MCF 10A (cell line): ENCODE results near the gene TRIM34. TPM values are rescaled to one million over a fixed set of nuclear protein-coding genes. Genes with fewer than 3 reads are reported as not detected.
"Not testable (repeated sequence)": the region's sequence is repeated elsewhere in the genome, so short reads cannot be mapped to it uniquely, and the experiment has no call there.

Source experiments
- BruUV-seq: library from RNA; stranded (reverse); fragments of 400-500 nt; replicated peaks from 2 replicates; lab custom pipeline; 2021; lab: Mats Ljungman, UMichigan
- CTCF ChIA-PET: fragments of 300-600 bp; sonication (Branson Sonifier 250); formaldehyde crosslinking; extraction: SDS; loops from one replicate; lab custom pipeline; 2021; ENCODE audit warnings: antibody characterized with exemption, inconsistent platforms; lab: Yijun Ruan, JAX
- POLR2A ChIA-PET: fragments of 300-600, 350-650 bp; sonication (Branson Sonifier 250); formaldehyde crosslinking; extraction: SDS; loops from one replicate; lab custom pipeline; 2020; ENCODE audit warnings: antibody characterized with exemption, inconsistent platforms; lab: Yijun Ruan, JAX
- DNase-seq: peaks from one replicate; pipeline ENCODE4 v3.0.0-alpha.2; 2018; ENCODE audit not compliant: unreplicated experiment
- H3K27ac Mint-ChIP-seq: one replicate; pipeline ENCODE4 v1.8.0; 2022; ENCODE audit warnings: mild to moderate bottlenecking, low read depth, mixed read lengths; ENCODE audit not compliant: unreplicated experiment
- H3K27me3 Mint-ChIP-seq: one replicate; pipeline ENCODE4 v1.8.0; 2022; ENCODE audit warnings: mixed read lengths; ENCODE audit not compliant: insufficient read depth, unreplicated experiment
- H3K36me3 Mint-ChIP-seq: one replicate; pipeline ENCODE4 v1.8.0; 2022; ENCODE audit warnings: mild to moderate bottlenecking, moderate library complexity, mixed read lengths; ENCODE audit not compliant: insufficient read depth, unreplicated experiment
- H3K4me1 Mint-ChIP-seq: one replicate; pipeline ENCODE4 v1.8.0; 2022; ENCODE audit warnings: mixed read lengths; ENCODE audit not compliant: insufficient read depth, unreplicated experiment
- H3K4me3 Mint-ChIP-seq: one replicate; pipeline ENCODE4 v1.8.0; 2022; ENCODE audit warnings: mild to moderate bottlenecking, moderate library complexity, mixed read lengths; ENCODE audit not compliant: unreplicated experiment
- H3K9me3 Mint-ChIP-seq: one replicate; pipeline ENCODE4 v1.8.0; 2022; ENCODE audit warnings: mixed read lengths; ENCODE audit not compliant: unreplicated experiment
- CTCF ChIP-seq: fragments of 200-600 bp; IDR thresholded peaks from one replicate; pipeline ENCODE4 v1.8.0; 2022; ENCODE audit warnings: antibody characterized with exemption, mild to moderate bottlenecking; ENCODE audit not compliant: unreplicated experiment
- intact Hi-C: fragments of 100-400 bp; cut with micrococcal nuclease; formaldehyde crosslinking; loops from 2 replicates; pipeline ENCODE4 v1.14.1; 2022
- total RNA-seq: library from RNA; stranded (reverse); gene quantifications from 2 replicates; pipeline ENCODE4 v1.2.3, GENCODE V29; 2022

TRIM34 gene
- total RNA-seq, 1 experiment from 2014 or later, result 0.96 TPM

GRCh38 chr11:5580577-5580976 is 44.2 kb upstream of the TRIM34 start, which contains the start of gene OR52B6:
Gene OR52B6, plus strand, starts transcription at chr11:5580877. Its CDS starts 0 bp downstream, at chr11:5580877.
- CTCF ChIA-PET, result interaction anchor here (0.6 to 0.7 kb wide), 2 partner anchors 22 to 577 kb away, joined by 3 read pairs; no protein-coding TSS in a partner anchor
- intact Hi-C loops, result no loop called here
- Mint-ChIP-seq H3K4me1 (no peaks in the 10 kb centered on the region), H3K27ac (no peak within 1 kb of the TSS), H3K36me3 (no peaks in the 10 kb centered on the region), H3K4me3 (no peak within 1 kb of the TSS), H3K27me3 (no peaks in the 10 kb centered on the region), H3K9me3 (no peaks in the 10 kb centered on the region)
- no TSS peak for BruUV-seq
- DNase-seq, result no peak
- POLR2A ChIA-PET, result no interaction called here
- no peak for TF ChIP-seq CTCF

GRCh38 chr11:5581014-5581413 is 43.8 kb upstream of the TRIM34 start:
- BruUV-seq, result no TSS peak
- no peaks in the 10 kb centered on the region for H3K36me3 Mint-ChIP-seq
- CTCF ChIA-PET, result no interaction called here
- no peaks in the 10 kb centered on the region for H3K9me3 Mint-ChIP-seq
- TF ChIP-seq CTCF, result no peak
- H3K4me3 Mint-ChIP-seq, result no peak overlapping the region
- intact Hi-C loops, result no loop called here
- H3K27ac Mint-ChIP-seq, result no peak overlapping the region
- POLR2A ChIA-PET, result no interaction called here
- H3K27me3 Mint-ChIP-seq, result no peaks in the 10 kb centered on the region
- no peaks in the 10 kb centered on the region for H3K4me1 Mint-ChIP-seq
- no peak for DNase-seq

GRCh38 chr11:5584458-5584857 is 40.3 kb upstream of the TRIM34 start:
- H3K9me3 Mint-ChIP-seq, H3K27ac Mint-ChIP-seq, DNase-seq, H3K4me3 Mint-ChIP-seq, intact Hi-C loops, POLR2A ChIA-PET, H3K4me1 Mint-ChIP-seq, H3K27me3 Mint-ChIP-seq, H3K36me3 Mint-ChIP-seq, BruUV-seq: not testable (repeated sequence)
- CTCF ChIA-PET, result interaction anchor here (0.7 kb wide), 1 partner anchor 13 kb away, joined by 3 read pairs; no protein-coding TSS in a partner anchor

DNA sequence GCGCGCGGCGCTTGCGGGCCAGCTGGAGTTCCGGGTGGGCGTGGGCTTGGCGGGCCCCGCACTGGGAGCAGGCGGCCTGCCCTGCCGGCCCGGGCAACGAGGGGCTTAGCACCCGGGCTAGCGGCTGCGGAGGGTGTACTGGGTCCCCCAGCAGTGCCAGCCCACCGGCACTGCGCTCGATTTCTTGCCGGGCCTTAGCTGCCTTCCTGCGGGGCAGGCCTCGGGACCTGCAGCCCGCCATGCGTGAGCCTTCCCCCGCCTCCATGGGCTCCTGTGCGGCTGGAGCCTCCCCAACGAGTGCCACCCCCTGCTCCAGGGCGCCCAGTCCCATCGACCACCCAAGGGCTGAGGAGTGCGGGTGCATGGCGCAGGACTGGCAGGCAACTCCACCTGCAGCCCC is 34.9 kb upstream of the TRIM34 start:
- CTCF ChIA-PET, result interaction anchor here (1.8 kb wide), 1 partner anchor 208 kb away, joined by 4 read pairs; no protein-coding TSS in a partner anchor
- BruUV-seq, H3K27me3 Mint-ChIP-seq, POLR2A ChIA-PET, H3K9me3 Mint-ChIP-seq, H3K27ac Mint-ChIP-seq, intact Hi-C loops, H3K4me3 Mint-ChIP-seq, H3K36me3 Mint-ChIP-seq, H3K4me1 Mint-ChIP-seq, DNase-seq: not testable (repeated sequence)

- ChIA-PET POLR2A (no interaction called here), CTCF (interaction anchor here (0.6 to 1.8 kb wide), 6 partner anchors 8 to 1089 kb away, joined by 3 to 5 read pairs (median 4); no protein-coding TSS in a partner anchor)
- H3K36me3 Mint-ChIP-seq, result no peaks in the 10 kb centered on the region
- intact Hi-C loops, result no loop called here
- no peaks in the 10 kb centered on the region for H3K27me3 Mint-ChIP-seq
- H3K4me3 Mint-ChIP-seq, result no peak overlapping the region
- H3K4me1 Mint-ChIP-seq, result peaks cover 7% of the 10 kb centered on the region
- no peak for TF ChIP-seq CTCF
- no peak overlapping the region for H3K27ac Mint-ChIP-seq
- peaks cover 4% of the 10 kb centered on the region for H3K9me3 Mint-ChIP-seq
- BruUV-seq, result no TSS peak
- DNase-seq, result no peak
Observed at GRCh38 chr11:5591613-5592012, 33.2 kb upstream of the TRIM34 start.
